ENCODE data around the gene CDC42BPA. TPM values are rescaled to one million over a fixed set of nuclear protein-coding genes. Genes with fewer than 3 reads are reported as not detected.
"Not testable (repeated sequence)": the region's sequence is repeated elsewhere in the genome, so short reads cannot be mapped to it uniquely, and the experiment has no call there.

The CDC42BPA gene
- total and polyA plus RNA-seq, 11 donors: 9.8 to 33.8 (median 29.7) TPM

- H3K9me3 ChIP-seq: peaks cover 0 to 8% (median 0%) of the 10 kb centered on the region in 12 donors
- H3K27ac ChIP-seq: peak overlapping the region in 9 of 12 donors; percentile 9 to 63 (median 46)
- H3K4me1 ChIP-seq: peaks cover 3 to 59% (median 24%) of the 10 kb centered on the region in 12 donors
- WGBS, 4 donors: 57 to 65% (median 63%) methylated on average over 2 of the region's 2 CpGs
- intact Hi-C loops (cut with DNase I): loop anchor here in 4 of 10 donors (5.0 to 10.0 kb wide), 2 partner anchors 72 to 74 kb away; partner anchors contain the start of gene CDC42BPA (in 4 of the 4)
- ATAC-seq: peak in 3 of 4 donors; percentile 21 to 38 (median 37)
- no peaks in the 10 kb centered on the region for H3K27me3 ChIP-seq
- H3K4me3 ChIP-seq: peak overlapping the region in 7 of 12 donors; percentile 6 to 34 (median 23)
- DNase-seq: no peak
- no peak for TF ChIP-seq POLR2A (IDR thresholded peaks at IDR 0.05)
- no peak for TF ChIP-seq CTCF (IDR thresholded peaks at IDR 0.05)
- H3K36me3 ChIP-seq: no peaks in the 10 kb centered on the region
Observed at GRCh38 chr1:227242811-227243682, 75.2 kb downstream of the CDC42BPA start.

GRCh38 chr1:227240983-227241382 is 77.3 kb downstream of the CDC42BPA start:
- H3K4me1 ChIP-seq: peaks cover 3 to 55% (median 21%) of the 10 kb centered on the region in 12 donors
- ATAC-seq: no peak
- TF ChIP-seq POLR2A (IDR thresholded peaks at IDR 0.05) (no peak), CTCF (IDR thresholded peaks at IDR 0.05) (no peak)
- intact Hi-C loops (cut with DNase I): loop anchor here in 4 of 10 donors (5.0 to 10.0 kb wide), 2 partner anchors 74 to 76 kb away; partner anchors contain the start of gene CDC42BPA (in 4 of the 4)
- no peak overlapping the region for H3K27ac ChIP-seq
- no peak overlapping the region for H3K4me3 ChIP-seq
- no peaks in the 10 kb centered on the region for H3K27me3 ChIP-seq
- no peaks in the 10 kb centered on the region for H3K9me3 ChIP-seq
- DNase-seq: no peak
- no peaks in the 10 kb centered on the region for H3K36me3 ChIP-seq

DNA sequence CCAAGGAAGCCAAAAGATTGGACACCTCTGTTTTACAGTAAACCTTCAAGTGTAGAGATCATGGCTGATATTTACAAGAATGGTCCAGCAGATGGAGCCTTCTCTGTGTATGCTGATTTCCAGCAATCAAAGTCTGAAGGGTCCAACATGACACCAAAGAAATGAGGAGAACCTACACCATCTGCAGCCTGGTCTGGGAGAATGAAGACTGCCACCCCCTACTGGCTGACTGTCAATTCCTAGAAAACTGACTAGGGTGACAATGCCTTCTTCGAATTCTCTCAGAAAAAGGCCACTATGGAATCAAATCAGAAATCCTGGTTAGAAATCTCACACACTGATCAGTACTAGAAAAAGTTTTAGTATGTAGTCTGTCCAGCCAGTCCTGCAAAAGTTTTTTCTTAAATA is 83.3 kb downstream of the CDC42BPA start:
- Histone ChIP-seq H3K4me3 (no peak overlapping the region), H3K27me3 (no peaks in the 10 kb centered on the region), H3K36me3 (no peaks in the 10 kb centered on the region), H3K9me3 (no peaks in the 10 kb centered on the region), H3K4me1 (peaks cover 0 to 17% (median 5%) of the 10 kb centered on the region in 12 donors), H3K27ac (no peak overlapping the region)
- ATAC-seq: peak in 3 of 4 donors; percentile 55 to 82 (median 68)
- intact Hi-C loops (cut with DNase I): loop anchor here (1.0 to 10.0 kb wide), 6 partner anchors 80 to 204 kb away; partner anchors contain the start of gene CDC42BPA (in 3 of the 10)
- WGBS, 4 donors: 70 to 85% (median 74%) methylated on average over 1 of the region's 1 CpG
- TF ChIP-seq POLR2A (IDR thresholded peaks at IDR 0.05) (no peak), CTCF (IDR thresholded peaks at IDR 0.05) (peak; percentile 26 to 60 (median 40))
- peak in 1 of 5 donors; percentile 18 for DNase-seq

- 75 to 98% (median 94%) methylated on average over 5 to 7 of the region's 7 CpGs for WGBS, 4 donors
- DNase-seq, H3K27me3 ChIP-seq, H3K27ac ChIP-seq, H3K4me3 ChIP-seq, ATAC-seq, H3K36me3 ChIP-seq, H3K9me3 ChIP-seq: not testable (repeated sequence)
- peaks cover 0 to 19% (median 3%) of the 10 kb centered on the region in 12 donors for H3K4me1 ChIP-seq
- intact Hi-C loops (cut with DNase I): loop anchor here in 1 of 10 donors (10.0 kb wide), 1 partner anchor 84 kb away; the partner anchor contains the start of gene CDC42BPA
Observed at GRCh38 chr1:227231128-227231527, 87.2 kb downstream of the CDC42BPA start.
